Hepatocyte (in vitro differentiated cells): ENCODE data around the gene CARD11.

ENCODE experiments used
- EZH2 ChIP-seq: fragments of 200-600 bp; sonication (generic); IDR thresholded peaks from 2 replicates; pipeline ENCODE4 v1.6.1; 2016; ENCODE audit warnings: antibody characterized with exemption, mild to moderate bottlenecking, borderline replicate concordance
- TF ChIP-seq, protein P1 (sequence below): fragments of 200-600 bp; sonication (generic); IDR thresholded peaks from 2 replicates; pipeline ENCODE4 v1.5.1; 2016; ENCODE audit warnings: antibody characterized with exemption, mild to moderate bottlenecking; ENCODE audit not compliant: poor library complexity

DNA sequence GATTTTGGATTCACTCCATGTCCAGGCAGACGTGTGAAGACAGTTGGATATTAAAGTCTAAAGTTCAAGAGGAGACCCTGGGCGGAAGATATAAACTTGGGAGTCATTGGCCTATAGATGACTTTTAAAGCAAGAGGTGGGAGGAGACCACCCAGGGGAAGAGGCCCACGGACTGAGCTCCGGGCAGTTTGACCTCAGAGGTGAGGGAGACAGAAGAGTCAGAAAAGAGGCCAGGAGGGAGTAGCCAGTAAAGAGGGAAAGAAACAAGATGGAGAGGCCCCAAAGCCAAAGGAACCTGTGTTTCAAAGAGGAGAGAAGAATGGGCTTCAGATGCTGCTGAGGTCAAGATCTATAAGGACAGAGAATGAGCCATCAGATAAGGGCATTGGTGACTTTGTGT lies 11.4 kb downstream of the CARD11 start:
- no peak for TF ChIP-seq EZH2
- TF ChIP-seq, protein P1, sequence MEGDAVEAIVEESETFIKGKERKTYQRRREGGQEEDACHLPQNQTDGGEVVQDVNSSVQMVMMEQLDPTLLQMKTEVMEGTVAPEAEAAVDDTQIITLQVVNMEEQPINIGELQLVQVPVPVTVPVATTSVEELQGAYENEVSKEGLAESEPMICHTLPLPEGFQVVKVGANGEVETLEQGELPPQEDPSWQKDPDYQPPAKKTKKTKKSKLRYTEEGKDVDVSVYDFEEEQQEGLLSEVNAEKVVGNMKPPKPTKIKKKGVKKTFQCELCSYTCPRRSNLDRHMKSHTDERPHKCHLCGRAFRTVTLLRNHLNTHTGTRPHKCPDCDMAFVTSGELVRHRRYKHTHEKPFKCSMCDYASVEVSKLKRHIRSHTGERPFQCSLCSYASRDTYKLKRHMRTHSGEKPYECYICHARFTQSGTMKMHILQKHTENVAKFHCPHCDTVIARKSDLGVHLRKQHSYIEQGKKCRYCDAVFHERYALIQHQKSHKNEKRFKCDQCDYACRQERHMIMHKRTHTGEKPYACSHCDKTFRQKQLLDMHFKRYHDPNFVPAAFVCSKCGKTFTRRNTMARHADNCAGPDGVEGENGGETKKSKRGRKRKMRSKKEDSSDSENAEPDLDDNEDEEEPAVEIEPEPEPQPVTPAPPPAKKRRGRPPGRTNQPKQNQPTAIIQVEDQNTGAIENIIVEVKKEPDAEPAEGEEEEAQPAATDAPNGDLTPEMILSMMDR: no peak
